NCI-H1417 (cell line): ENCODE measurements around the gene PALM3.
A peak's percentile ranks its signal among the peaks of the same experiment; 100 is the strongest.

ENCODE experiments used
- DNase-seq, 3 experiments: peaks; one replicate each; lab custom pipeline; 2025; lab: John Stamatoyannopoulos, UW

Gene PALM3, protein sequence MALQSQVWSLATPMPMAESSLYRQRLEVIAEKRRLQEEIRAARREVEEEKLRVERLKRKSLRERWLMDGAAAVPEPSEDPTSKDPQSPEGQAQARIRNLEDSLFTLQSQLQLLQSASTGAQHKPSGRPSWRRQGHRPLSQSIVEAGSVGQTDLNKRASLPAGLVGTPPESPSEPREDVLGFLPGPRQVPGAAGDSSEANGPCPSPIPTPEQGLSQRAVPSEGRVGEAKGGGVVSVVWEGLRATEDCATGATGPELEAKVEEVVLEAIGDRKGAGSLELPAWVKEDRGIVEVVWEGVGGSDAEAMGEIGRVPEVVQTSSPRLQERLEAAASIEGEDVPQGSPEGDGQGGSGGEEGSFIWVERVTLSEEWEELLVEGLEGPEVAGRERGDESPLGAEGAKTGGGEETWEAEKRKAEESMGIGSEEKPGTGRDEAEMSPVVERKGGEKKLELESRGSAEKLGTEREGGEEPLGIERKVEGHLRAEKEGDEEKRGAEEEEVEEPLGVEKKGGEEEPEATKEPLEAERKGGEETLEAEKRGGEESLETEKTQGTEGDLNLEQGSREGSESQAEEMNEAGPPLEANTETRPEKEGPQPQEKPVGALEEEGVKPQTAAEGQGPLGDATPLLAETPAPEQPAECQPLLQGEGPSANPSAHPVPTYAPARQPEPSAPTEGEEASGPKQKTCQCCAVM

DNA sequence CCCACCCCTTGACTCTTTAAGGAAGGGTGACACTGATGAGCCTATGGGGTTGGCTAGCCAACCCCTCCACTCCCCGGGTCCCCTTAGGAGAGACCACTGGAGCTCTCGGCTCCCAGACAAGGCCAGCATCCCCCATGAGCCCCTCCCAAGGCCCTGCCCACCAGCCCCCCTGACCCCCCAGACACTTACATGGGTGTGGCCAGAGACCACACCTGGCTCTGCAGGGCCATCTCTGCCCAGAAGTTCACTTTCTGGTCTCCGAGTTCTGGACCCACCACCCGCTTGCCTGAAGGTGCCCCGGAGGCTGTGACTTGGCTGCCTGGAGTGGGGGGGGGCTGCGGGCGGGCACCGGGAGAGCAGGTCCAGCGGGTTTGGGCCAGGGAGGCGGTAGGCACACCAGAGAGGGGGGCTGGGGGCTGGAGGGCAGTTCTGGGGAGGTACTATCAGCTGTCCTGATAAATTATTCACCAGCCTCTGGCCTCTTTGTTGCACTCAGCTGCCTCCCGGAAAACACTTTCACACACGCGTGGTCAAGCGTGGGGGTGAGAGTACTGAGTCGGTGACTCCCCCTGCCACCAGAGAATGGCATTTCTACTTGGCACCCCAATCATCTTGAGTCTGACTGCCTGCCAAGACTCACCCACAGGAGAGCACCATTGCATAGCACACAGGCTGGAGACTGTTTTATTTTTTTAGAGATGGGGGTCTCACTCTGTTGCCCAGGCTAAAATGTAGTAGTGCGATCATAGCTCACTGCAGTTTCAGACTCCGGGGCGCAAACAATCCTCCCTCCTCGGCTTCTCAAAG is at the start of gene PALM3:
PALM3 (minus strand) TSS at position 326 of the 807 bp plus-strand sequence; CDS start at position 230, 96 bp downstream.
- DNase-seq = peak in 1 of 3 experiments; percentile 25

DNA sequence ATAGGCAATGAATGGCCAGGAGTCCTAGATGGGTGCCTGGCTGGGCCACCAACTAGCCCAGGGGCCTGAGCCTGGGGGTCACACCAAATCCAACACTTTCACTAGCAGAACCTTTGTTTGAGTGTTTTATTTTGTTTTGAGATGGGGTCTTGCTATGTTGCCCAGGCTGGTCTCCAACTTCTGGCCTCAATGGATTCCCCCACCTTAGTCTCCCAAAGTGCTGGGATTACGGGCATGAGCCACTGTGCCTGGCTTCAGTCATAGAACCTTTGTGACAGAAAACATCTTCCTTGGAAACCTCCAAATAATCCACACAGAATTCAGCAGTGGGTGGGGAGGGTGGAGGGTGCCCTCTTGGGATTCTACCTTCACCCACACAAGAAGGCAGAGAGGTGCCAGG is 49.6 kb upstream of the PALM3 start:
- DNase-seq = no peak

DNA sequence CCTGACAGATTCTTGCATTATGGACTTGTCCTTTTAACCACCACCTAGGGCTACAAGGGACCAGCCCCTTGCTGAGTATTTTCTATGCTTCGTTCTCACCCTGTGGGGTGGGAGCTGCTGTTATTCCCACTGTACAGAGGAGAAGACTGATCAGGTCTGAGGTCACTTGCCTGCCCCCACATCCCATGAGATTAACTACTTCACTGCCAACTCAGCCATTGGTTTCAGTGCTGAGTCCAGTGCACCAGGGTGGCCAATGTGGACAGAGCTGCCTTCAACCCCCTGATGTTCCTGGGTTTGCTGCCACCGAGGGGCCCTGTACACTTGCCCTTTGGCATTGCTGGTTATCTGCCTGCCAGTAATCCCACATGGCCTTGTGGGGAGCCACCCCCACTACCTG is 48.8 kb upstream of the PALM3 start:
- DNase-seq = no peak

DNA sequence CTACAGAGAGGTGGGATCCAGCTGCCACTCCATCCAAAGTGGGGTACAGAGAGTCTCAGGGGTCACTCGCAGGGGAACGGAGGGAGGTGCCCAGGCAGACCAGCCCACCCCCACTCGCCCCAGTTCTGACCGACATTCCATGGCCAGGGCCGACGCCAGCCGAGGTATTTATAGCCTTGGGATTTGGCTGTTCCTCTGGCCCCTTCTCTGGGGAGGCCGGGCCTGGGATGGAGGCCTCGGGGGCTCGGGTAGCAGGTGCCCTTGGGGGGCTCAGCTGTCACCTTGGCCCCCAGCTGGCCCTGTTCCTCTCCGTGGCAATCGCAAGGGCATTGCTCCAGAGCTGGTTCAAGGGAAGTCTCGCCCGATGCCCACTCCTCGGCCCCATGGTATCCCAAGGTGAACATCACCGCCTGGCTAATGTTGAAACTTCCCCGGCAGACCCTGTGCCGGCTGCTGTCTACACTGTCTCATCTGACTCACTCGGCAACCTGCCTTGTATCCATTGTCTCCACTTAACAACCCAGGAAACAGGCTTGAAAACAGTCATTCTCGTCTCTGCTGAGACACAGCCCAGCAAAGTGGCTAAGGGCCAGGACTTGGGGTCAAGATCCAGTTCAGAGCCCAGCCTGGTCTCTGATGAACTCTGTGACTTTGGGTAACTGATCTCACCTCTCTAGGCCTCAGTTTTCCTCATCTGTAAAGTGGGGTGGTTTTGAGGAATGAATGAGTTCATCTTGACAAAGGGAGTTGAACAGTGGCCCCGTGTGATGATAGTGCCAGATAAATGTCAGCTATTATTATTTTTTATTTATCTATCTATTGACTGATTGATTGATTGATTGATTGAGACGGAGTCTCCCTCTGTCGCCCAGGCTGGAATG is 45.9 kb upstream of the PALM3 start:
- no peak for DNase-seq

DNA sequence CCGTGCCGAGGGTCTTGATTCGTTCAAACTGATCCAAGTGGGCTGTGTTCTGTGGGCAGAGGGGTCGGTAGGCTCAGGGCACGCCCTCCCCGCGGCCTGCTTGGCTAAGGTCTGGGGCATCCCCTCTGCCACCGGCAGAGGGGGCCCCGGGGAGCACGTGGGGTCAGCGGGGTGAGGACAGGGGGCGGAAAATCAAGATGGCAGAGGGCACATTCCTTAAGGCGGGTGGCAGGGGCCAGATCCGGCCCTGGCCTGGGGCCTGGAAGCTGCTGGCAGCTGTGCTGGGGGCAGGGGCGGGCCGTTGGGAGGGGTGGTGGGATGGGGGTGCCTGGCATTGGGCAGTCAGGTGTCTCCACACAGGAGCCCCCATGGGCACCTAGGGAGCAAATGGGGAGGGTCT is 45.0 kb upstream of the PALM3 start:
- DNase-seq = no peak

DNA sequence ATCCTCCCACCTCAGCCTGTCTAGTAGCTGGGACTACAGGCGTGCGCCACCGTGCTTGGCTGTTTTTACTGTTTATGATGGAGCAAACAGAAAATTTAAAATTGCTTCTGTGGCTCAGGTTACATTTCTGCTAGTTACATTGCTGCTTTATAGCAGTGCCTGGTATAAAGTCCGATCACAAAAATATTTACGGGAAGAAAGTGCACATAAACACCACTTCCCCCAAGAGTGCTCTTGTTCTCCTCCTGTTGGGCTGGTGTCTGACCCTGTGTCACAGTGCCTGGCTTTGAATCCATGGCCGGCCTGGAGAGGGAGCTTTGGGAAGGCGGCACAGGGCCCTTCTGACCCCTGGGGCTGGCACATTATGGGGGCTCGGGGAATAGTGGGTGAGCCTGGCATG is 43.8 kb upstream of the PALM3 start:
- no peak for DNase-seq

DNA sequence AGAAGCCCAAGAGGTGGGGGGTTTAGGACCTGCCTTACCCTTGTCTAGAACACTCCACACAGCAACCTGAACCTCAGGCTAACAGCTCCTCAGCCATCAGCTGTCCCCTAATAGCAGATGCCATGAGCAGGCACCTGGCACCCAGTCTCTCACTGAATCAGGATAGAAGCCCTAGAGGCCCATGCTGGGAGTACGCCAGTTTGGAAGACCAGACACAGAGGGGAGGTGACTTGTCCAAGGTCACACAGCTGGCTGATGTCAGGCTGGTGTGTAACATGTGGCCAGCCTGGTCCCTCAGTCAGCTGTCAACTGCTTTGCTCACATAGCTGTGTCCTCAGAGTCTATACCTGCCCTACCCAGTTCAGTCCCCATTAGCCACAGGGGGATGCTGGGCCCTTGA is 41.4 kb upstream of the PALM3 start:
- DNase-seq = no peak

DNA sequence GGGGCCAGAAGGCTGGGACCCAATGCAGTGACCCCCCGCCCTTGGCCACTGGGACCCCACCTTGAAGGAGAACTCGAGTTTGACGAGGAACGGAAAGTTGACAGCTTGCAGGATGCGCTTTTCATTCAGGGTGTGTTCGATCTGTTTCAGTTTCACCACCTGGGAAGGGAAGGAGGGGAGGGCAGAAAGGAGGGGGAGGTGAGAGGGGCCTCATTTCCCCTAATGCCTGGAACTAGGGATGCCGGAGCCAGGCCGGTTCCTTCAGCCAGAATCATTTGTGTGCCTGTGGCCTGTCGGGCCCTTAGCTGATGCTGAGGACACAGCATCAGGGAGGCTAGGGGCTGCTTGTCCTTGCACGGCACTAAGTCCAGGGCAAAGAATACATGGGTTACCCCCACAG is 40.9 kb upstream of the PALM3 start:
- DNase-seq = no peak

DNA sequence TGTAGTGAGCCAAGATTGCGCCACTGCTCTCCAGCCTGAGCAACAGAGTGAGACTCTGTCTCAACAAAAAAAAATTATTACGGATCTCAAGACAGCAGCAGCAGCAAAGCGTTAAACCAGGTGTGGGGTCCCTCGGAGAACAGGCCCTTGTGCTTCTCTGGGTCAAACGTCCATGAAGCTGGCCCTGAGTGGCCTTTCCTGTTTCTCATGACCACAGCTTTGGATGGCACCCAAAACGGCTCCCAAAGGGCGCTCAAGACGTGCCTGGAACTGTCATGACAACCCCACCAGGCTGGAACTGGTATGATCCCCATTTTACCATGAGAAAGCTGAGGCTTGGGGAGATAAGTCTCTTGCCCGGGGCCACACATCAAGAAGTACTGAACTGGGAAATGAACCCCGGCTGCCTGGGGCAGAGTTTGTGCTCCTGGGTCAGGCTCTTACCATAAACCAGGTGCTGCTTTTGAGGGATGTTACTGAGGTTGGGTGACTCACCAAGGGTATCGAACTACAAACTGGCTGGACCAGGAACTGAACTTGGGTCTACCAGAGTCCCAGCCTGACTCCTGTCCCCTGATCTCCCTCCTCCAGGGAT is 40.3 kb upstream of the PALM3 start:
- DNase-seq = no peak

DNA sequence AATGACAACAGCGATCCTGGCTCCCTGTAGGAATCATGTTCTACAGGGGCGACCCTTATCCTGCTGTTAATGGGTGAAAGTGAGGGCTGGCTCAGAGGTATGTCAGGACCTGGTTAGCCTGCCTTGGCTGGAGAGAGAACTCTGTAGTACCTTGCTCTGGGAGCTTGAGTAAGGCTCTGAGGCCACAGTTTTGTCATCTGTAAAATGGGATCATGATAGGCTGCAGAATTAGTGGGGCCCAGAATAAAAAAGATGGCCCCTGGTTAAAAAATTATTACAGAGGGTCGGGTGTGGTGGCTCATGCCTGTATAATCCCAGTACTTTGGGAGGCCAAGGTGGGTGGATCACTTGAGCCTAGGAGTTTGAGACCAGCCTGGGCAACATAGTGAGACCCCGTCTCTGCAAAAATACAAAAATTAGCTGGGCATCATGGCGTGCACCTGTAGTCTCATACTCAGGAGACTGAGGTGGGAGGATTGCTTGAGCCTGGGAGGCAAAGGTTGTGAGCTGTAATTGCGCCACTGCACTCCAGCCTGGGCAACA is 39.2 kb upstream of the PALM3 start:
- DNase-seq = no peak

DNA sequence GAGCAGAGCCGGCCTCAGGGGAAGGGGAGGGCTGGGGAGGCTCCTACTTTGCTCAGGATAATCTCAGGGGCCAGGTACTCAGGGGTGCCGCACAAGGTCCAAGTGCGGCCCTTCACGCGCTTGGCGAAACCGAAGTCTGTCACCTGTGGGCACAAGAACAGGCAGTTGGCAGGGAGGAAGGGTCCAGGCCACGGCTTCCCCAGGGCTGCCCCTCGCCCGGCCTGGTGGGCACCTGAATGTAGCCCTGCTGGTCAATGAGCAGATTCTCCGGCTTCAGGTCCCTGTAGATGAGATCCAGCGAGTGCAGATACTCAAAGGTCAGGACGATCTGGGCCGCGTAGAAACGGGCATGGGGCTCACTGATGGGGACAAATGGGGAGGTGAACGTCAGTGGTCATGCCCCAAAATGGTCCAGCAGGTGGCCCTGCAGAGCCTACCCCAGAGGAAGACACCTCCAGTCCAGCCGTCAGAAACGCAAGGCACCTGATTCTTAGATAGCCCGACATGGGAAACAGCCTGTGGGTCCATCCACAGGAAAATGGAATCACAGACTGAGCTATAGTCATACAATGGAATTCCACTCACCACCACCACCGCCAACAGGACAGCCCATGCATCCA is 35.8 kb upstream of the PALM3 start:
- DNase-seq = no peak

DNA sequence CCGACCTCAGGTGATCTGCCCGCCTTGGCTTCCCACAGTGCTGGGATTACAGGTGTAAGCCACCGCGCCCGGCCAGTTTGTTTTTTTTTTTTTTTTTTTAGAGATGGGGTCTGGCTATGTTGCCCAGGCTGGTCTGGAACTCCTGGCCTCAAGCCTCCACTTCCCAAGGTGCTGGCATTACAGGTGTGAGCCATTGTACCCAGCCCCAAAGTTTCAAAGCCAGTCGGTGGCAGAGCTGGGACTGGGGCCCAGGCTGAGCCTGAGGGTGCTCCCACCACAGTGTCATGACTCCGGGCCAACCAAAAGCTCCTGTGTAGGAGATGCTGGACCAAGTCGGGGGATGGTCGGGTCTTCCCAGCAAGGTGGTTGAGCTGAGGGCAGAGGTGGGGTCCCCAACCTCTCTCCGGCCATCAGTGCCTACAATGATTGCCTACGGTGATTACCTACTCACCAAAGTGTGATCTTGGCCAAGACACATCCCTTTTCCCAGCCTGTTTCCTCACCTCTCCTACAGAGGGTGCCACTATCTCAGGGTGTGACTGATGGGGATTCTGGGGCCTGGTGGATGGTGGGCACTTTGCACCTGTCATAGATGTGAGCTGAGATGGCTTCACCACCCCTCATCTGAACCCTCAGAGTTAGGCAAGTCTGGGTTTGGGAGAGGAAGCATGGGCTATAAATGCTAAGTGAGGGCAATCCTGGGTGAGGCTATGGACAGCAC is 34.6 kb upstream of the PALM3 start:
- no peak for DNase-seq

DNA sequence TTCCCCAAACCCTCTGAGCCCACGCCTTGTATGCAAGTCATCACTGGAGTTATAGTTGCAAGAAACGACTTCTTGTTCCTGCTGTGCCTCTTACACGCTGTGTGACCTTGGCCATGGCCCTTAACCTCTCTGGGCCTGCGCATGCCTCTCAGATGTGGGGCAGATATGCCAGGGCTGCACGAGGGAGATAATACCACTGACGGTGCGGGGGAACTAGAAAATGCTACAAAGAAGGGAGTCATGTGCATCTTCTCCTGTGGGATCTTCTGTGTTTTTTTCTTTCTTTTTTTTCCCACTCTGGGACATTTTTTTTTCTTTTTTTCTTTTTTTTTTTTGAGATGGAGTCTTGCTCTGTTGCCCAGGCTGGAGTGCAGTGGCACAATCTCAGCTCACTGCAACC is 33.0 kb upstream of the PALM3 start:
- no peak for DNase-seq

DNA sequence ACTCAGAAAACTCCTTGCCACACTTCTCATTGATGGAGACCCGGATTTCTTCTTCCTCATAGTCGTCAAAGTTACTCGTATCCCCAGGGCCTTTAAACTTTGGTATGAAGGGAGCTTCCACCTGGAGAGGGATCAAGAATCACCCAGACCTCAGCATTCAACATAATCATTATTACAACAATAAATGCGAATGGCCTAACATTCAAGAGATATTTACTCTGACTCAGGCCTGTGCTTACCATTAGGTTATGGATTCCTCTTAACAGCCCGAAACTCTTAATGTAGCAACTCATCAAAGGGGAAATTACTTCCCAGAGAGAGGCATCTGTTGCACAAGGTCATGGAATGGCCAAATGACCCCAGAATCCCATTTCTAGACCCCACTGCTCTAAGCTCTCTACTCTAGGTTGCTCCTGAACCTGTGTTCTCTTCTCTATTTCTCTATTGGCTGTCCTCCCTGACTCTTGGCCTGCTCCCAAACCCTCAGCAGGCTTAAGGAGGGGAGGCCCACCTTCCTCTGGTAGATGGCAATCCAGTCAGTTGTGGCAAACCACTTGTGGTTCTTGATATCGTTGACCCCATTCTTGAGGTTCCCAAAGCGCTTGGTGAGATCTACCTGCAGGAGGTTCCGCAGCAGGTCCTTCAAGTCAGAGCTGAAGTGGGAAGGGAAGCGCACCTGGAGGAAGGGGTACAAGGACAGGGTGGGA is 31.4 kb upstream of the PALM3 start:
- DNase-seq = no peak

DNA sequence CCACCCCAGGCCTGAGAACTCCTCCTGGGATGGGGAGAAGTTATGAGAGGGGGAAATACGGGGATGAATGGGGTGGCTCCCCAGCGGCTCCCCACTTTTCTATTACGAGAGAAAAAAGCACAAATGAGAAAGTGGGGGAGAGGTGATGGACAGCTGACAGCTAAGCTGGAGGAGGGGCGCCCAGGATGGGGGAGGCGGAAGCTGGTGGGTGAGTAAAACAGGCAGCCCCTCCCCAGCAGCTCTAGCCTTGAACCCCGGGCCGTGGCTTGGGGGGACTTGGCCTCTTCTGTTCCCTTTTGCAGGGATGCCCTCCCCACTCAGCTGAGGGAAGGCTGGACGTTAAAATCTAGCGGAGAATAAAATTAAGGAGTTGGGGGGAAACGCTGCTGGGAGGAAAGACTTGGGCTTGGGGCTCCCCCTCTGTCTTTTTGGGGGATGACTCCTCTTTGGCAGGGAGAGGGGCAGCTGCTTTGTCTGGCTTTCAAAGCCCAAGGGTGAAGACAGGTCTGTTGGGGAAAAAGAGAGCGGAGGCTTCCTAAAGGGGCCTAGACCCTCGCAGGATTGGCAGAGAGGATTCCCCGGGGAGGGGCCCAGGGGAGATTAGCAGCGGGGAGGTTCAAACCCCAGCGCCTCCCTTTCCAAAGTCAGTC is 30.1 kb upstream of the PALM3 start:
- peak in 1 of 3 experiments; percentile 43 for DNase-seq

DNA sequence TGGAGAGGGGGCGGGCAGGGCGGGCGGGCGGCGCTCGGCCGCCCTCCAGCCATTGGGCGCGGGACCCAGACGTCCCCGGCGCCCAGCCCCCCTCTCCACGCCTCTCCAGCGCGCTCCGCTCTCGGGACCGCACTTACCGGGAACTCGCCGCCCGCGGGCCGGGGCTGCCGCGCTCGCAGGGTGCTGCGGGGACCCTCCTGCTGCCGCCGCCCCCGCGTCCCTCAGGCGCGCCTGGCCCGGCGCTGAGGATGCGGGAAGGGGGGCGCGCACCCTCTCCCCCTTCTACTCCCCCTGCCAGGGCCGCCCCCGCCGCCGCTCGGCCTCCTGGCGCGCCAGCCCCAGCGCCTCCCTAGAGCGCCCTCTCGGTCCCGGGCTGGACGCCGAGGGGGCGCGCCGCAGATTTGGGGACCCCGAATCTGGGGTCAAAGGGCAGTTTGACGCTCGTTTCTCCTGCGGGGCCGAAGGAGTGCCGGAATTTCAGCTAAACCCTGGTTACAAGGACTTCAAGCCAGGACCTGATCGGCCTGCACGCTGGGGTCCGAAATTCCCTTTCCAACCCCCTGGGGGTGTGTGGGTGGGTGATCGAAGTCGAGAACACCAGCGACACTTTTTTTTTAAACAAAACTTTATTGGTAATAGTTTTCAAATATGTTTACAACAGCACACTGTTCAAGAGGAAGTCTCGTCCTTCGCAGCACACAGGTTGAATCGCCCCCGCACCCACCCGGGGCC is 29.4 kb upstream of the PALM3 start:
- DNase-seq = peak; percentile 7 to 94 (median 92)

DNA sequence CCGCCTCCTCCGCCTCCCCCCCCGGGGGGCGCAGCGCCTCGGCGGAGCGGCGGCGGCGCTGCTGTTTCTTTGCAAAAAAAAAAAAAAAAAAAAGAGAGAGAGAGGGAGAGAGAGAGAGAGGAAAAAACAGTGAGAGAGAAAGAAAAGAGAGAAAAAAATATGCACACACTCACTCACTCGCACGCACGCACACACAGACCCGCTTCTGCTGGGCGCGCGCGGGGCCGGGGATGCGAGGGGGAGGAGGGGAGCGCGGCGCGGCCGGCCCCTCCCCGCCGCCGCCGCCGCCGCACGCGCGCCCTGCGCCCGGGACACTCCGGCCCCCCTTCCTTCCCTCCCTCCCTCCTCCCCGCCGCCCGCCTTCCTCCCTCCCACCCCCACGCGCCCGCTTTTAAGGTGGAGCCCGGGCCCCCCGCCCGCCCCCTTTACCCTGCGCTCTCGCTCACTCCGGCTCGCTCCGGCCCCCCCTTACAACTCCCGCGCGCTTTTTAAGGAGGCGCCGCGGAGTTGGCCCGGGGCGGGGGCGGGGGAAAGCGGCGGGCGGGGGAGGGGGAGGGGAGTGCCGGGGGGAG is 28.7 kb upstream of the PALM3 start, which contains the start of gene SAMD1:
SAMD1 (minus strand) TSS at position 243 of the 572 bp plus-strand sequence.
- peak; percentile 66 to 94 (median 92) for DNase-seq
